ENCODE results near the gene VAV2. TPM values are rescaled to one million over a fixed set of nuclear protein-coding genes. Genes with fewer than 3 reads are reported as not detected.

Gene VAV2
- total RNA-seq, 4 donors from 2014 or later = 9.1 to 13.5 (median 10.1) TPM

DNA sequence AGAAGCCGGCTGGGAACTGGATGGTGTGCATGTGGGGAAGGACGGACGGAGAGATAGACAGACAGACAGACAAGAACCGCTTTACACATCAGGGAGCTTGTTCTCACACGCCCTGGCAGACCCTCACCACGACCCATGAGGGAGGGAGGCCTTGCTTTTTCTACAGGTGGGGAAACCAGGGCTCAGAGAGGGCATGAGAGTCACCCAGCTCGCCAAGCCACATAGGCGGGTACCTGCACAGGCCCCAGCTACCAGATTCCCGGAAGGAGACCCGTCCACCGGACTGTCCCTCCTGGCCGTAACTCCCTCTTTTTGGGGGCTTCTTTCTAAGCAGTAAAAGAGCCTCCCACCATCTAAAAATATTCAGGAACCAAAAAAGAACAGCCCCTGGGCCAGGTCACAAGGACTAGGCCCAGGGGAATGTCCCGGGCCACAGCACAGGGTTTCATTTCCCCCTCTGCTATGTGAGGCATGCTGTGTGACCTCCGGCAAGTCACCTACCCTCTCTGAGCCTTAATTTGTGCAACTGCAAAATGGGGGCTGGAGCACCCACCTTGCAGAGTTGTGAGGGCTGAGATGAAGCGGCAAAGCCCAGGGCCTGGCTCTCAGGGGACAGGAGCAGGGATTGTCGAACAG lies 169.6 kb downstream of the VAV2 start:
- H3K9me3 ChIP-seq = no peaks in the 10 kb centered on the region
- H3K36me3 ChIP-seq = no peaks in the 10 kb centered on the region
- no peak overlapping the region for H3K4me3 ChIP-seq
- intact Hi-C loops (cut with DNase I) = no loop called here
- TF ChIP-seq POLR2A (IDR thresholded peaks at IDR 0.05; ENCODE audit: low read depth) = no peak
- TF ChIP-seq, protein P1, sequence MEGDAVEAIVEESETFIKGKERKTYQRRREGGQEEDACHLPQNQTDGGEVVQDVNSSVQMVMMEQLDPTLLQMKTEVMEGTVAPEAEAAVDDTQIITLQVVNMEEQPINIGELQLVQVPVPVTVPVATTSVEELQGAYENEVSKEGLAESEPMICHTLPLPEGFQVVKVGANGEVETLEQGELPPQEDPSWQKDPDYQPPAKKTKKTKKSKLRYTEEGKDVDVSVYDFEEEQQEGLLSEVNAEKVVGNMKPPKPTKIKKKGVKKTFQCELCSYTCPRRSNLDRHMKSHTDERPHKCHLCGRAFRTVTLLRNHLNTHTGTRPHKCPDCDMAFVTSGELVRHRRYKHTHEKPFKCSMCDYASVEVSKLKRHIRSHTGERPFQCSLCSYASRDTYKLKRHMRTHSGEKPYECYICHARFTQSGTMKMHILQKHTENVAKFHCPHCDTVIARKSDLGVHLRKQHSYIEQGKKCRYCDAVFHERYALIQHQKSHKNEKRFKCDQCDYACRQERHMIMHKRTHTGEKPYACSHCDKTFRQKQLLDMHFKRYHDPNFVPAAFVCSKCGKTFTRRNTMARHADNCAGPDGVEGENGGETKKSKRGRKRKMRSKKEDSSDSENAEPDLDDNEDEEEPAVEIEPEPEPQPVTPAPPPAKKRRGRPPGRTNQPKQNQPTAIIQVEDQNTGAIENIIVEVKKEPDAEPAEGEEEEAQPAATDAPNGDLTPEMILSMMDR (IDR thresholded peaks at IDR 0.05) = no peak
- no peak for TF ChIP-seq POLR2AphosphoS5 (IDR thresholded peaks at IDR 0.05)
- no peak for TF ChIP-seq EP300 (IDR thresholded peaks at IDR 0.05)
- peaks cover 0 to 14% (median 8%) of the 10 kb centered on the region in 4 donors for H3K4me1 ChIP-seq
- 98% methylated on average over 16 of the region's 16 CpGs for WGBS
- H3K27ac ChIP-seq (replicated peaks in 1 of 4) = no peak overlapping the region
- DNase-seq (ENCODE audit: extremely low spot score) = no peak
- H3K27me3 ChIP-seq = no peaks in the 10 kb centered on the region

DNA sequence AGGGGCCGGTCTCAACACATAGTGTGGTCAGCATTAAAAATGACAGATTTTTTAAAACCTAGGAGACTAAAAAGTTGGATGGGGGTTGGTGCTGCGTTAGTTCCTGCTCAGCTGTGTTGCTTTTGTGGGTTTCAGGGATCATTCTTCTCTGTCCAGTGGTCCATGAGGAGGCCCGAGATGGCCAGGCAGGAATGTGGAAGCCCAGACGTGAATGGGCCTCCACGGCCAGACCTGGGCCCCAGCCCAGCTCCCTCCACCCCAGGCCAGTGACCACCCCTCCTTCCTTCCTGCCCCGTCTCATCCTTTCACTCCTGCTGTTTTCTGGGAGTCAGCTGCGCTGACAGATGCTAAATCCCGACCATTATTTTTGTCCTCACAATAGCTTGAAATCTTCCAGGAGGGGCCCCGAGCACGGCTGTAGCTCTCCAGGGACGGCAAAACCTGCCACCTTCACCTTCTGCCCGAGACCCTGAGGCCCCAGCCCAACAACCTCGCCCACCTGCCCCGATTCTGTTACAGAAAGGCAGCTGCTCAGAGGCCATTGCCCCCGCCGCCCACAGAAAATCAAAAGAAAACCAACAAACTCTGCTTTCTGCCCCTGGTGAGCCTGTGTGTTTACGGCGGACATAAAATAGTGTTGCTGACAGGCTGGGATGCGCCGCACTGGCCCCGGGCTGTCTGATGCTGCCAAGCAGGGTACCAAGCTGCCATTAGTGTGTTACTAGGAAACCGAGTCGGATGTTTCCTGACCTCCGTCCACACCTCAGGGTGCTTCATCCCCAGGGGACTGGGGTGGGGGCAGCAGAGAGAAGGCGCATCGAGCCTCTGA lies 170.3 kb downstream of the VAV2 start:
- WGBS = 80% methylated on average over 19 of the region's 26 CpGs
- Histone ChIP-seq H3K4me3 (no peak overlapping the region), H3K9me3 (no peaks in the 10 kb centered on the region), H3K27me3 (no peaks in the 10 kb centered on the region), H3K4me1 (peaks cover 0 to 13% (median 7%) of the 10 kb centered on the region in 4 donors), H3K36me3 (no peaks in the 10 kb centered on the region), H3K27ac (replicated peaks in 1 of 4) (no peak overlapping the region)
- intact Hi-C loops (cut with DNase I) = no loop called here
- TF ChIP-seq POLR2A (IDR thresholded peaks at IDR 0.05; ENCODE audit: low read depth) = no peak
- TF ChIP-seq POLR2AphosphoS5 (IDR thresholded peaks at IDR 0.05) = no peak
- TF ChIP-seq, protein P1 (IDR thresholded peaks at IDR 0.05) = no peak
- no peak for TF ChIP-seq EP300 (IDR thresholded peaks at IDR 0.05)
- DNase-seq (ENCODE audit: extremely low spot score) = no peak

DNA sequence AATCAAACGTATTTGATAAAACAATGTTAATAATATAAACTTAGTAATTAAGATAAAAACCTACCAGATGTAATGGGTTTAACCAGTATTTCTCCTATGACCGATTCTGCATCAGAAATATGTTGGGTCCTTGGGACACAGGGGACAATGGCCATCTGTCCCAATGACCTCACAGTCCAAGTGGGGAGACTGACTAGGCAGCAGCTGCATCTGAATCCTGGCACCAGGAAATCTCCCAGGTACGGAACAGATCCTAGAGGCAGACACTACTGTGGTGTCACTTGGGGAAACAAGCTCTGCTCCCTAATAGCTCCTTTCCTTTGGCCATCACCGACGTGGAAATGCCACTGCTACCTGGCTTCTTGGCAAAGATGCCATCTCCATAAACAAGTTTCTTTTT lies 172.2 kb downstream of the VAV2 start:
- no peak for DNase-seq (ENCODE audit: extremely low spot score)
- intact Hi-C loops (cut with DNase I) = no loop called here
- WGBS = 85% methylated on average over 5 of the region's 5 CpGs

GRCh38 chr9:133818444-133818843 lies 173.7 kb downstream of the VAV2 start:
- Histone ChIP-seq H3K27me3 (no peaks in the 10 kb centered on the region), H3K4me1 (peaks cover 5 to 17% (median 13%) of the 10 kb centered on the region in 4 donors), H3K36me3 (no peaks in the 10 kb centered on the region), H3K4me3 (no peak overlapping the region), H3K27ac (replicated peaks in 1 of 4) (no peak overlapping the region), H3K9me3 (no peaks in the 10 kb centered on the region)
- no peak for TF ChIP-seq POLR2A (IDR thresholded peaks at IDR 0.05; ENCODE audit: low read depth)
- TF ChIP-seq EP300 (IDR thresholded peaks at IDR 0.05) = no peak
- TF ChIP-seq, protein P1 (IDR thresholded peaks at IDR 0.05) = no peak
- TF ChIP-seq POLR2AphosphoS5 (IDR thresholded peaks at IDR 0.05) = no peak
- 69% methylated on average over 3 of the region's 3 CpGs for WGBS
- intact Hi-C loops (cut with DNase I) = no loop called here
- DNase-seq (ENCODE audit: extremely low spot score) = no peak

More for the DNA sequence above, 172.2 kb downstream of the VAV2 start:
- Histone ChIP-seq H3K36me3 (no peaks in the 10 kb centered on the region), H3K27me3 (no peaks in the 10 kb centered on the region), H3K9me3 (no peaks in the 10 kb centered on the region), H3K4me3 (no peak overlapping the region), H3K27ac (replicated peaks in 1 of 4) (no peak overlapping the region), H3K4me1 (peaks cover 0 to 2% (median 1%) of the 10 kb centered on the region in 4 donors)
- TF ChIP-seq POLR2A (IDR thresholded peaks at IDR 0.05; ENCODE audit: low read depth) (no peak), EP300 (IDR thresholded peaks at IDR 0.05) (no peak), POLR2AphosphoS5 (IDR thresholded peaks at IDR 0.05) (no peak)
- TF ChIP-seq, protein P1 (IDR thresholded peaks at IDR 0.05) = no peak

Data from esophagus muscularis mucosa (tissue), 4 donors.